ENCODE data around the gene IQSEC2.
A peak's percentile ranks its signal among the peaks of the same experiment; 100 is the strongest.

IQSEC2 gene

DNA sequence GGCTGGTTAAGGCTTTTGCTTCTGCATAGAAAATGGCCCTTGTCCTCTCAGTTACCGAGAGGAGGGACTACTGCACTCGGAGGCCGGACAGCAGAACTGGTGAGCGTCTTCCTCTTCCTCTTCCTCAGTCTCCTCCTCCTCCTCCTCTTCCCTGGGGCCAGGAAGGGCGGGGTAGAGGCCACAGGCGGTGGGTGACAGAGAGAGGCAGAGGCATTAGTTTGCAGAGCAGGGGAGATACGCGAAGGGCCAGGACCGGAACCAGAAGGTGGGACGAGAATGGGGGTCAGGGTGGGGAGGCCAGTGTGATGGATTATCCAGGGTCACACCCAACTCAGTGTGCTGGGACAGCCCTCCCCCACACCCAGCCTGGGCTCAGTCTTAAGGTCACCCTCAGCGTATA, 14.5 kb downstream of the IQSEC2 start:
- DNase-seq = no peak

DNA sequence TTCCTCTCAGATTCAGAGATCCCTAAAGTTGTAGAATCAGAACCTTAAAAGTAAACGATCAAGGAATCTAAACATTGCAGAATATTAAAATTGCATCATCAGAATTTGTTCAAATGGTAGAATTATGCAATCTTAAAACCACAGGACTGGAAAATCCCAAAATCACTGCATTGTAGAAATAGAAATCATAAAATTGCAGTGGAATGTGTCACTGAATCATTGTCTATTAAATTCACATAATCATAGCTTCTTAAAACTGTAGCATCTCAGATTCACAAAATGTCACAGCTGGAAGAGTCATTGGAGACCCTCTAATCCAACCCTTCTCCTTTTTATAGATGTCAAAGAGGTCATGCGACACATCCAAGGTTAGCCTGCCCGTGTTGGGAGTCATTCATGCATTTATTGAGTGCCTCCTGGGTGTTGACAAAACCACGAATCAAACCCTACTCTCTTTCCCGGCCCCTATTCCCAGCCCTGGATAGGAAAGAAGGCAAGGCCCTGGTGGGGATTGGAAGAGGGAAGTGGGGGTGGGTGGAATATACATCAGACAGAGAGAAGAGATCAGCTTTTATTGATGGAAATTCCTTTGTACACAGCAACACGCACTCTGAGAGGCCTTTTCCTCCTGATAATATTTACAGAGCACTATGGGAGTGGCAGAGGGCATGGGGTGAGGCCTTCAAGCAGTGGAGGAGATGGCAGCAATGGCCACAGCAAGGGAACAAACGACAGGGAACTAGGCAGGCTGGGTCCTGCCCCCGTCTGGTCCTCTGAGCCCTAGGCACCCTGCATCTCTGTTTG, 15.4 kb downstream of the IQSEC2 start:
- no peak for DNase-seq

GRCh38 chrX:53263597-53264094, 17.7 kb downstream of the IQSEC2 start:
- DNase-seq = no peak

- DNase-seq = no peak
These were observed 18.4 kb downstream of the IQSEC2 start for GRCh38 chrX:53262918-53263394.

GRCh38 chrX:53262189-53262917, 19.0 kb downstream of the IQSEC2 start:
- no peak for DNase-seq

DNA sequence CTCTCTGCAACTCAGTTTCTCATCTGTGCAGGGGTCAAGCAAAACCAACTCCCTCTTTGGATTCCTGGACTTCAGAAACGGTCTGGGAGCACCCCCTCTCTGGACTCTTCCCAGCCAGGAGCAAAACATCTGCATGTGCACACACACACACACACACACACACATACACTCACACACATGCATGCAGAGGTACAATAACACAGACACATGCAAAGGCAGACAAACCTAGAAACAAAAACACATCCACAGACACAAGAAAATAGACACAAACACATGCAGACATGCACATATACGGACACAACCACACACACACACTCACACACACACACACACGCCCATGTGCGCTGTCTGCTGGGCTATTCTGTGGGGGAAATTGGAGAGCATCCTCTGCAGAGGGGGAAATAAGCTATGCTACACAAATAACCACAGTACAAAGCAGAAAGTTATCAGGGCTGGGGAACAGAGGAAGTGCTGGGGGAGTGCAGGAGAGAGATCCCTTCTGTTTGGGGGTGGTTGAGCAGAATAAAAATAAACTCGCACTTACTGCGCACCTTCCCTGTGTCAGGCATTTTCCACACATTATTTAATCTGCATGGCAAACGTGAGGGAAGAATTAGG, 19.9 kb downstream of the IQSEC2 start:
- no peak for DNase-seq

- DNase-seq = no peak
These were observed 20.5 kb downstream of the IQSEC2 start for GRCh38 chrX:53260836-53261235.

DNA sequence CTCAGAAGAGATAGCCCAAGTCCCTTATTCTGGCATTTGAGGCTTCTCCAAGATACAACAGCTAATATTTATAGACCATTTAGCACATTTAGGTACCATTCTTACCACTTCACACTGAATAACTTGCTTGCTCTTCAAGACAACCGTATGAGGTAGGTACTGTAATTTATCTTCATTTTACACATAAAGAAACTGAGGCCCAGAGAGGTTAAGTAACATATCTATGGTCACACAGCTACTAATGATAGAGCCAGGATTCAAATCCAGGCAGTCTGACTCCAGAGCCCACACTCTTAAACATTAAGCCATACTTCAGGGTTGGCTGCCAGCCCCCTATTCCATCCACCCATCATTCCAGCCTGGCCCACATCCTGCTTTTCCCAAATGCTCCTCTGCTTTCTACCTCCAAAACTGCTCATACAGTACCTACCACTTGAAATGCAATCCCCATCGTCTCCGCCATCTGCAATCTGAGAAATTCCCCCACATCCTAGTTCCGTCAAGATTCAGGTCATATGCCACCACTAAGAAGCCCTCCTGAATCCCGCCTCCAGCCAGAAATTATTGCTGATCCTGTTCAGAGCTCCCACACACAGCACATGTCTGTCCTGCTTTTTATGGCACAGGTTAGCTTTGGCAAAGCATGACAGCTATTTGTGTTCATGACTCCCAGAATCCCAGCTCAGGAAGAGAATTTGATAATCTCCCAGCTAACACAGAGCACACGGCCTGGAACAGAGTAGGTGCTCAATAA, 23.5 kb downstream of the IQSEC2 start:
- no peak for DNase-seq

DNA sequence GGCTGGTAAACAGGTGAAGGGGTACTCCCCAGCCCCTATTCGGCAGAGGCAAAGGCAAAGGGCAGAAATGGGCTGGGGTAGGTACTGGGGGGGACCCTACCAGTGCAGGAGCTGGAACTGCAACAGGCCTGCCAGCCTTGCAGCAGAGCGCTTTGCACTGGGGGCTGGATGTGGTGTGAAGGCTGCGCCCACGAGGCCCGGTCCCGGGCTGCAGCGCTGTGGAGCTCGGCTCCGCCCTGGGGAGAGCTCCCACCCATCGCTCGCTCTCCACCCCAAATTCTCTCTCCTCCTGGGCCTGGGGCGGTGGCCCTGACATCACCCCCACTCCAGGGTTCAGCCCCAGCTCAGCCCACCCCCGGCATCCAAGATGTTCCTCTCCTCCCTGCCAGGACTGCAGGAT, 24.2 kb downstream of the IQSEC2 start:
- no peak for DNase-seq

DNA sequence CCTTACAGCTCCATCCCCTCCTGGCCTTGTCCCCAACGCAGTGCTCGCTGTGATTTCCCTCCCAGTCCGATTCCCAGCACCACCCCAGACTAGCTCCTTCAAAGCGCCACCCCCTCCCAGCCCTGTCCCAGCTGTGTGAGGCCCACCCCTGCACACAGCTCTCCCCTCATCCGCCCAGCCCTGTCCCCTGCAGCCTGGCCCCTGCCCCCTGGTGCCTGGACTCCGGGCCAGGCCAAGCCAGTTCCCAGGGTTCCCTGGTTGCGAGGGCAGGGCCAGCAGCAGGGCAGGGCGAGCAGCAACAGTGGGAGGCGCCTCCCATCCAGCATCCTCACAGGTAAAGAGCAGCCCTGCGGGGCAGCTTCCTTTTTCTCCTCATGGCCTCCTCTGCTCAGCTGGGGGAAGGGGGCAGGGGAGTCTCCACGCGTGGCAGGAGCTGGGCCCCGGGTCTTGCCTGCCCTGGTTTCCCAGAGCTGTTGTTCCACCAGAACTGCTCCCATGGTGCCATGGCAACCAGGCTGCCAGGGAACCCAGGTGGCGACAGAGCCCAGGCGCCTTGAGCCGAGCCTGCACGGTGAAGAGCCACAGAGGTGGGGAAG, 24.8 kb downstream of the IQSEC2 start:
- no peak for DNase-seq

- DNase-seq = no peak
These were observed 25.6 kb downstream of the IQSEC2 start for GRCh38 chrX:53255738-53256191.

DNA sequence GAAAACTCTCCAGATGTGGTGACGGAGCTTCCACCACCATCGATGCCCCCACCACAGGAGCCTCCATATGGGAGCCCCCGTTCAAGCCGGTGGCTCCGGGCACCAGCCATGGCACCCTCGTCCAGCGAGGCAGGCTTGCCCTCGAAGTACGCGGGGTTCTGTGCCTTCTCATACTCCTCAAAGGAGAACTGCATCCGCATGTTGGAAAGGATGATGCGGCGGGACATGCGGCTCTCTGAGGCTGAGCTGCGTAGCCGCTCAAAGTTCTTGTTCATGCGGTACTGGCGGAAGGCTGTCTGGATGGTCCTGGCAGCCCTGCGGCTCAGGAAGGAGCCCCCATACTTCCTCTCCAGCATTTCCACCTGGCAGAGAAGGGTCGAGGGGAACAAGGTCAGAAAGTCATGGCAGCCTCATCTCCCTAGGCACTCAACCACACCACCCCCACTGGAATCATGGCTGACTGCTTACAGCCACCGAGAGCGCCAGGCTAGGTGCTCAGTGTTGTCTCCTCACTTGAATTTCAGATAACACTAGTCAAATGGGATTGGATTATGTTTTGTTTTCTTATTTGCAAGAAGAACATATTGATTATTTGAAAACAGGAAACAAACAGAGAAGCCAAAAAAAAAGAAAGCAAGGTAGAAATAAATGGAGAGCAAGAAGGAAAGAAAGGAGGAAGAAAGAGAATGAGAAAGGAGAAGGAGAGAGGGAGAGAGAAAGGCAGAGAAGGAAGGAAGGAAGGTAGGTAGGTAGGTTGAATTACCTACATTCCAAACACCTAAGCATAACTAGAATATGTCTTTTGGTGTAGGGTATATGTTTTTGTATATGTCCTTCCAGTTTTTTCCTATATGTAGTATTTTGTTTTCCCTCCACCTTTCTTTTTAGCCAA, 26.6 kb downstream of the IQSEC2 start:
- no peak for DNase-seq

- no peak for DNase-seq
These were observed 27.9 kb downstream of the IQSEC2 start for GRCh38 chrX:53253293-53254020.

DNA sequence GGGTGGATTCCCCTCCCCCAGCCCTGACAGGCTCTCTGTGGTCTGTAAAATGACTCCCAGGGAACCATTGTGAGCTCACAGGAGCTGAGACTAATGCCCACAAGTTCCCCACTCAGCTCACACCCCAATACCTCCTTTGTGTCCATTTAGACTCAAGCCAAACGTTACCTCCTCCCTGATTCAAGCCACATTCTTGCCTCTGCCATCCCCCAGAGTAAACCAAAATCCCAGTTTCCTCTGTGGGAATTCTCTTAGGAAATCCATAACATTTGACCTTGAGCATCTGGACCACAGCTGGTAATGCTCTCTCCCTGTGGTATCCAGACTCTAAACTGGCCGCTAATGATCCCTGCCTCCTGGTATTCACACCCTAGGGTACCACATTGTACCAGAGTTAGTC, 30.1 kb downstream of the IQSEC2 start:
- no peak for DNase-seq

DNA sequence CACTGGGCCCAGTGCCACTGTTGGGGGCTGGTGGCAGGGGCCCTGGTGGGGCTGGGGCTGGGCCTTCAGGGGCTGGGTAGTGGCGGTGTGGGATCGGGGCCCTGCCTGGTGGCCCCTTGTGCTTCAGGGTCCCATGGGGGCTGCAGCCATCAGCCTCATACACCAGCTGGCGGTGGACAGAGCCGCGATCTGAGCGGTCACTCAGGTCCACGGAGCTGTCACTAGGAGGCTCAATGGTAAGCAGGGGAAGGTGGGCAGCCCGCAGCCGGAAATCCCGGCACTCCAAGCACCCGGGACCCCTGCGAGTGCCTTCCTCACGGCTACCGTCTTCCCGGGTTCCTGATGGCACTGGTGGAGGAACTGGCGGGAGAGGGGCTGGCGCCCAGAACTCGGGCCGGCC, 30.8 kb downstream of the IQSEC2 start:
- no peak for DNase-seq

DNA sequence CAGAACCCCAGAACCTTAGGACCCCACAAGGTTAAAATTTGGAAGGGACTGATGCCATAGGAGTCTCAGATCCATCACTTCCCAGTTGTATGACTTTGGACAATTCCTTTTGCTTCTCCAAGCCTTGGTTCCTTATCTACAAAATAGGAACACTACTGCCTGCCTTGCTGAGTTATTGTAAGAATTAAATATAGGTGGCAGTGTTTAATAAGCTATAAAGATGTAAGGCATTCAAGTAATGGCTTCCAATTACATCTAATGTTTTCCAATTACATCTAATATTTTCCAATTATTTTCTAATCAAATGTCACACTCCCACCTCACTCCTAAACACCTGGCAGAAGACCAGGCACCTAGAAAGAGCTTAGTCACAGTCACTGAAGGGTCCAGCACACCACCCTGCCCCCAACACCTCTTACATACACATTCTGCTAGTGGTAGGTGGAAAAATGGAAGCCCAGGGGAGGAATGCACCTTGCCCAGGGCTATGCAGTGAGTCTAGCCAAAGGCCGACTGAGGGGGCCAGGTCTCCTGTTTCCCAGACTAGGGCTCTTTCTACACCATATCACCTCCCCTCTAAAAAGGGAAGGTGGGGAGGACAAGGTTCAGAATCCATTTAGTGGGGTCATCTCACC, 31.9 kb downstream of the IQSEC2 start:
- DNase-seq = peak; percentile 1

DNA sequence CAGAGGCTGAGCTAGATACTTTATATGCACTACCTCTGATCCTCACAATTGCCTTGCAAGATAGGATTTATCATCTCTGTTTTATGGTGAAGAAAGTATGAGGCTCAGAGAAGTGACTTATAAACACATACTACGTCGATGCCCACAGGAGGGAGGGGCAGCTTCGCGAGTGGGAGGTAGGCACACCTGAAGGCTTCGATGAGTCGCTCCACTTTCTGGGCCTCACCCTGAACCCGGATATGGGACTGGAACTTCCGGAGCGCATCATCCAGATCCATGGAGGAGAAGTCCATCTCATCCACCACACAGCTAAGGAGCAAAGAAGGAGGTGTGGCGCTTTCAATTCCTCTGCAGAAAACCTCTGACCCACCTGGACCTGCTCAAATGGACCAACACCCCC, 33.5 kb downstream of the IQSEC2 start:
- DNase-seq = no peak

DNA sequence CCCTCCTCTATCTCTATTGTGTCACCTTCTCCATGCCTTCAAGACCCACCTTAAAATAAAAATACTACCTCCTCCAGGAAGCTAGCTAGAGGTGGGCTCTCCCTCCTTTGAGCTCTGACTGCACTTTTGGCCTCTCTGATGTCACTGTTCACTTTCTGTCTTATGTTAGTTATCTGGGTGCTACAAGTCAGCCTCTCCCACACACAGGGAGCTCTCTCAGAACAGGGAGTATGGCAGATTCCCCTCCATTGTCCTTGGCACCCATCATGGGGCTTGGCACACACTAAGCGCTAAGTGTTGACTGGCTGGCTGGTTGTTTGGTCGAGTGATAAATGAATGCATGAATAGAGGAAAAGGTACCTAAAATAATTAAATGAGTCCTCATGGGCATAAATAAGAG, 35.2 kb downstream of the IQSEC2 start:
- DNase-seq = no peak

- no peak for DNase-seq
These were observed 36.8 kb downstream of the IQSEC2 start for GRCh38 chrX:53244610-53245009.

DNA sequence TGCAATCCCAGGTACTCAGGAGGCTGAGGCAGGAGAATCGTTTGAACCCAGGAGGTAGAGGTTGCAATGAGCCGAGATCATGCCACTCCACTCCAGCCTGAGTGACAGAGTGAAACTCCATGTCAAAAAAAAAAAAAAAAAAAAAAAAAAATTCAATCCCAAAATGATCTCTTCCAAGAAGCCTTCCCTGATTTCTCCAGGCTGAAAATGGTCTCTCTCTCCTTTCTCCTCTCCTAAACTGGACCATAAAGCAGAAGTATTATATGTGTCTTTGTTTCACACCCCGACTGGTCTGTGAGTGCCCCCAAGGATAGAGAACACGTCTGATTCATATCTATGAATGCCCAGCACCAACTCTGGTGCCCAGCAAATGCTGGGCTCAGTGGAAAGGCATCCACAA, 39.1 kb downstream of the IQSEC2 start:
- no peak for DNase-seq

Data from NCI-H526 treated with DMSO at 0.1 percent for 48 hours (cell line).